Right atrium auricular region (tissue), 2 donors: ENCODE measurements around the gene STEAP3. TPM values are rescaled to one million over a fixed set of nuclear protein-coding genes. Genes with fewer than 3 reads are reported as not detected.

Experiments used
- DNase-seq: peaks from one replicate; pipeline ENCODE4 v3.0.0-alpha.2; 2019; ENCODE audit warnings: low spot score
- H3K27ac ChIP-seq, 2 donors: fragments of 200-600 bp; sonication (generic); 1 replicate in 1 of 2; 2 replicates in 1 of 2; pipeline ENCODE4 v1.5.1; 2016 to 2019
- H3K27me3 ChIP-seq, 2 donors: fragments of 200-600 bp; sonication (generic); one replicate each; pipeline versions ENCODE4 v1.5.1 to v1.6.0; 2017 to 2019
- H3K36me3 ChIP-seq: fragments of 200-600 bp; sonication (generic); one replicate; pipeline ENCODE4 v1.5.1; 2016
- H3K4me1 ChIP-seq, 2 donors: fragments of 200-600 bp; sonication (generic); one replicate each; pipeline versions ENCODE4 v1.5.1 to v1.6.0; 2017 to 2019
- H3K4me3 ChIP-seq, 2 donors: fragments of 200-600 bp; sonication (generic); 1 replicate in 1 of 2; 2 replicates in 1 of 2; pipeline ENCODE4 v1.5.1; 2017 to 2019; ENCODE audit warnings: mild to moderate bottlenecking in 1 of 2, moderate library complexity in 1 of 2
- H3K9me3 ChIP-seq, 2 donors: fragments of 200-600 bp; sonication (generic); one replicate each; pipeline ENCODE4 v1.5.1; 2019
- CTCF ChIP-seq, 2 donors: fragments of 200-600 bp; sonication (generic); IDR thresholded peaks; one replicate each; pipeline ENCODE4 v1.5.1; 2019; ENCODE audit warnings: antibody characterized with exemption in 2 of 2
- total RNA-seq, 2 donors: library from RNA; depleted of rRNA; stranded (reverse); fragments of >200 nt; gene quantifications; one replicate each; pipeline ENCODE4 v1.1.0, GENCODE V29; 2016

The STEAP3 gene
- total RNA-seq, 2 donors from 2014 or later = 4.4 to 8.2 TPM

- no peaks in the 10 kb centered on the region for H3K27me3 ChIP-seq
- peaks cover 0 to 11% of the 10 kb centered on the region in 2 donors for H3K4me1 ChIP-seq
- no peak overlapping the region for H3K27ac ChIP-seq
- no peak for TF ChIP-seq CTCF (IDR thresholded peaks at IDR 0.05)
- DNase-seq = no peak
- H3K4me3 ChIP-seq = no peak overlapping the region
- H3K9me3 ChIP-seq = no peaks in the 10 kb centered on the region
- no peaks in the 10 kb centered on the region for H3K36me3 ChIP-seq
Observed at GRCh38 chr2:119228136-119228535, 4.5 kb downstream of the STEAP3 start.

GRCh38 chr2:119228964-119229363, 5.3 kb downstream of the STEAP3 start:
- H3K4me3 ChIP-seq = no peak overlapping the region
- H3K36me3 ChIP-seq = no peaks in the 10 kb centered on the region
- no peak overlapping the region for H3K27ac ChIP-seq
- TF ChIP-seq CTCF (IDR thresholded peaks at IDR 0.05) = no peak
- H3K9me3 ChIP-seq = no peaks in the 10 kb centered on the region
- DNase-seq = no peak
- H3K27me3 ChIP-seq = no peaks in the 10 kb centered on the region
- peaks cover 0 to 8% of the 10 kb centered on the region in 2 donors for H3K4me1 ChIP-seq

GRCh38 chr2:119229716-119230115, 6.1 kb downstream of the STEAP3 start:
- no peak overlapping the region for H3K27ac ChIP-seq
- H3K36me3 ChIP-seq = no peaks in the 10 kb centered on the region
- no peak for TF ChIP-seq CTCF (IDR thresholded peaks at IDR 0.05)
- H3K4me3 ChIP-seq = no peak overlapping the region
- no peaks in the 10 kb centered on the region for H3K27me3 ChIP-seq
- DNase-seq = no peak
- H3K9me3 ChIP-seq = no peaks in the 10 kb centered on the region
- peaks cover 0 to under 1% of the 10 kb centered on the region in 2 donors for H3K4me1 ChIP-seq

- Histone ChIP-seq H3K4me1 (no peaks in the 10 kb centered on the region), H3K27ac (no peak overlapping the region)
- no peak for DNase-seq
Observed at GRCh38 chr2:119230219-119231185, 6.9 kb downstream of the STEAP3 start.

GRCh38 chr2:119231975-119232665, 8.5 kb downstream of the STEAP3 start:
- Histone ChIP-seq H3K27me3 (no peaks in the 10 kb centered on the region), H3K9me3 (no peaks in the 10 kb centered on the region), H3K27ac (no peak overlapping the region), H3K4me3 (no peak overlapping the region), H3K36me3 (no peaks in the 10 kb centered on the region), H3K4me1 (no peaks in the 10 kb centered on the region)
- no peak for TF ChIP-seq CTCF (IDR thresholded peaks at IDR 0.05)
- no peak for DNase-seq

More at GRCh38 chr2:119230219-119231185, 6.9 kb downstream of the STEAP3 start:
- TF ChIP-seq CTCF (IDR thresholded peaks at IDR 0.05) = no peak
- H3K4me3 ChIP-seq = no peak overlapping the region
- H3K36me3 ChIP-seq = no peaks in the 10 kb centered on the region
- H3K9me3 ChIP-seq = no peaks in the 10 kb centered on the region
- no peaks in the 10 kb centered on the region for H3K27me3 ChIP-seq
